GM19397 (cell line): ENCODE data around the gene PRKRIP1.
"Not testable (repeated sequence)": the region's sequence is repeated elsewhere in the genome, so short reads cannot be mapped to it uniquely, and the experiment has no call there.

Source experiments
- ATAC-seq: cut with Tn5 transposase; IDR thresholded peaks from one replicate; pipeline ENCODE4 v1.9.1; 2021; ENCODE audit warnings: mild to moderate bottlenecking, moderate library complexity; ENCODE audit not compliant: unreplicated experiment

The PRKRIP1 gene

GRCh38 chr7:102455596-102455995 is 59.4 kb downstream of the PRKRIP1 start:
- no peak for ATAC-seq

GRCh38 chr7:102456327-102456726 is 60.2 kb downstream of the PRKRIP1 start:
- ATAC-seq, result no peak

GRCh38 chr7:102457352-102457924 is 61.3 kb downstream of the PRKRIP1 start:
- ATAC-seq, result no peak

GRCh38 chr7:102459221-102459844 is 63.2 kb downstream of the PRKRIP1 start:
- ATAC-seq, result no peak

GRCh38 chr7:102460467-102460866 is 64.3 kb downstream of the PRKRIP1 start:
- no peak for ATAC-seq

GRCh38 chr7:102463841-102464576 is 67.8 kb downstream of the PRKRIP1 start:
- no peak for ATAC-seq

GRCh38 chr7:102464577-102465280 is 68.6 kb downstream of the PRKRIP1 start, which contains the start of the genes ALKBH4 and LRWD1:
Gene ALKBH4 (minus strand): TSS chr7:102464863. CDS start chr7:102464836, 27 bp downstream.
Gene LRWD1 (plus strand): TSS chr7:102464984. CDS start chr7:102465081, 97 bp downstream.
- ATAC-seq, result peak; percentile 90

- no peak for ATAC-seq
Measured at GRCh38 chr7:102466097-102466496, 69.9 kb downstream of the PRKRIP1 start.

GRCh38 chr7:102467581-102468477 is 71.7 kb downstream of the PRKRIP1 start:
- no peak for ATAC-seq

- ATAC-seq, result no peak
Measured at GRCh38 chr7:102468478-102469350, 72.6 kb downstream of the PRKRIP1 start.

GRCh38 chr7:102469351-102469971 is 73.3 kb downstream of the PRKRIP1 start:
- ATAC-seq, result no peak

- ATAC-seq, result no peak
Measured at GRCh38 chr7:102469972-102470825, 74.0 kb downstream of the PRKRIP1 start.

- no peak for ATAC-seq
Measured at GRCh38 chr7:102471791-102472125, 75.6 kb downstream of the PRKRIP1 start.

GRCh38 chr7:102472126-102473041 is 76.2 kb downstream of the PRKRIP1 start:
- no peak for ATAC-seq

GRCh38 chr7:102473271-102473991 is 77.3 kb downstream of the PRKRIP1 start:
- ATAC-seq, result no peak

- not testable (repeated sequence) for ATAC-seq
Measured at GRCh38 chr7:102474116-102474515, 78.0 kb downstream of the PRKRIP1 start.
